WTC11 (cell line): ENCODE data around the gene HELZ. TPM values are rescaled to one million over a fixed set of nuclear protein-coding genes. Genes with fewer than 3 reads are reported as not detected.

ENCODE experiments used
- ATAC-seq: fragments of 200-7000 bp; cut with Tn5 transposase; 2 replicates; pipeline ENCODE4 v1.10.0; 2021; ENCODE audit warnings: mild to moderate bottlenecking, moderate library complexity
- CTCF ChIA-PET: fragments of 300-600 bp; sonication (Branson Sonifier 250); formaldehyde crosslinking; loops from one replicate; lab custom pipeline; 2021; ENCODE audit warnings: antibody characterized with exemption; lab: Charles Lee
- POLR2A ChIA-PET: fragments of 350-600 bp; sonication (Branson Sonifier 250); formaldehyde crosslinking; loops from one replicate; lab custom pipeline; 2021; ENCODE audit warnings: antibody characterized with exemption; lab: Charles Lee
- DNase-seq: peaks from one replicate; pipeline ENCODE4 v3.0.0; 2021; ENCODE audit warnings: low spot score
- H3K27ac Mint-ChIP-seq: 2 replicates; pipeline ENCODE4 v1.8.0; 2021; ENCODE audit warnings: mixed read lengths
- H3K27me3 Mint-ChIP-seq: 2 replicates; pipeline ENCODE4 v1.8.0; 2021; ENCODE audit warnings: low read depth, mild to moderate bottlenecking, moderate library complexity, mixed read lengths
- H3K36me3 Mint-ChIP-seq: 2 replicates; pipeline ENCODE4 v1.8.0; 2021; ENCODE audit warnings: mixed read lengths
- H3K4me1 Mint-ChIP-seq: 2 replicates; pipeline ENCODE4 v1.8.0; 2022; ENCODE audit warnings: mixed read lengths
- H3K4me3 Mint-ChIP-seq: 2 replicates; pipeline ENCODE4 v1.8.0; 2021; ENCODE audit warnings: mild to moderate bottlenecking, moderate library complexity, mixed read lengths
- H3K9me3 Mint-ChIP-seq: 2 replicates; pipeline ENCODE4 v1.8.0; 2021; ENCODE audit warnings: mixed read lengths
- ARID4B ChIP-seq: sonication (generic); formaldehyde crosslinking; IDR thresholded peaks from 2 replicates; pipeline ENCODE4 v1.8.0; 2023; ENCODE audit warnings: missing genetic modification reagents, mild to moderate bottlenecking, borderline replicate concordance
- ATF1 ChIP-seq: sonication (generic); formaldehyde crosslinking; IDR thresholded peaks from 2 replicates; pipeline ENCODE4 v1.8.1; 2023; ENCODE audit warnings: mild to moderate bottlenecking, moderate library complexity, missing genetic modification reagents
- ATF6 ChIP-seq: sonication (generic); formaldehyde crosslinking; IDR thresholded peaks from 2 replicates; pipeline ENCODE4 v1.8.1; 2023; ENCODE audit warnings: mild to moderate bottlenecking, missing genetic modification reagents
- CREB1 ChIP-seq: sonication (generic); formaldehyde crosslinking; IDR thresholded peaks from 2 replicates; pipeline ENCODE4 v1.8.0; 2023; ENCODE audit warnings: mild to moderate bottlenecking, missing genetic modification reagents
- E2F5 ChIP-seq: sonication (generic); formaldehyde crosslinking; IDR thresholded peaks from 2 replicates; pipeline ENCODE4 v1.8.1; 2022; ENCODE audit warnings: mild to moderate bottlenecking, moderate library complexity, missing genetic modification reagents
- ELF4 ChIP-seq: sonication (generic); formaldehyde crosslinking; IDR thresholded peaks from 2 replicates; pipeline ENCODE4 v1.8.1; 2022; ENCODE audit warnings: low read depth, mild to moderate bottlenecking, moderate library complexity, missing genetic modification reagents
- FOXJ3 ChIP-seq: sonication (generic); formaldehyde crosslinking; IDR thresholded peaks from 2 replicates; pipeline ENCODE4 v1.9.0; 2021; ENCODE audit warnings: missing genetic modification reagents, mild to moderate bottlenecking, borderline replicate concordance
- FOXK1 ChIP-seq: sonication (generic); formaldehyde crosslinking; IDR thresholded peaks from 2 replicates; pipeline ENCODE4 v1.8.0; 2022; ENCODE audit warnings: mild to moderate bottlenecking, moderate library complexity, missing genetic modification reagents
- FOXP4 ChIP-seq: sonication (generic); formaldehyde crosslinking; IDR thresholded peaks from 2 replicates; pipeline ENCODE4 v1.8.0; 2022; ENCODE audit warnings: mild to moderate bottlenecking, missing genetic modification reagents
- OVOL2 ChIP-seq: fragments of 250-450 bp; sonication (Bioruptor Pico); IDR thresholded peaks from 2 replicates; pipeline ENCODE4 v1.9.0; 2021; ENCODE audit warnings: mild to moderate bottlenecking, borderline replicate concordance
- RELA ChIP-seq: sonication (generic); formaldehyde crosslinking; IDR thresholded peaks from 2 replicates; pipeline ENCODE4 v1.8.1; 2022; ENCODE audit warnings: missing genetic modification reagents, mild to moderate bottlenecking, borderline replicate concordance
- TEAD1 ChIP-seq: sonication (generic); formaldehyde crosslinking; IDR thresholded peaks from 2 replicates; pipeline ENCODE4 v1.8.0; 2022; ENCODE audit warnings: mild to moderate bottlenecking, missing genetic modification reagents
- USF1 ChIP-seq: sonication (generic); formaldehyde crosslinking; IDR thresholded peaks from 2 replicates; pipeline ENCODE4 v1.8.0; 2022; ENCODE audit warnings: mild to moderate bottlenecking, missing genetic modification reagents
- ZNF138 ChIP-seq: sonication (generic); formaldehyde crosslinking; conservative IDR thresholded peaks from 2 replicates; pipeline ENCODE4 v1.8.1; 2022; ENCODE audit warnings: mild to moderate bottlenecking, moderate library complexity, missing genetic modification reagents
- ZNF219 ChIP-seq: sonication (generic); formaldehyde crosslinking; IDR thresholded peaks from 2 replicates; pipeline ENCODE4 v1.8.0; 2023; ENCODE audit warnings: missing genetic modification reagents, mild to moderate bottlenecking, borderline replicate concordance
- total RNA-seq: library from RNA; stranded (reverse); gene quantifications from 3 replicates; pipeline ENCODE4 v1.2.3, GENCODE V29; 2021
- TF ChIP-seq, protein P1 (sequence below): sonication (generic); formaldehyde crosslinking; IDR thresholded peaks from 2 replicates; pipeline ENCODE4 v1.8.0; 2023; ENCODE audit warnings: missing genetic modification reagents

HELZ gene
- total RNA-seq, 1 experiment from 2014 or later: 49.1 TPM

GRCh38 chr17:67168496-67168895, 76.5 kb downstream of the HELZ start:
- POLR2A ChIA-PET: no interaction called here
- peaks cover 17% of the 10 kb centered on the region for H3K36me3 Mint-ChIP-seq
- CTCF ChIA-PET: no interaction called here
- H3K9me3 Mint-ChIP-seq: no peaks in the 10 kb centered on the region
- H3K27ac Mint-ChIP-seq: no peak overlapping the region
- TF ChIP-seq E2F5 (CRISPR knock-in tag) (no peak), FOXK1 (no peak), TEAD1 (CRISPR knock-in tag) (no peak), RELA (no peak), OVOL2 (CRISPR knock-in tag) (no peak), ELF4 (no peak), ZNF138 (no peak), ATF1 (no peak)
- TF ChIP-seq, protein P1, sequence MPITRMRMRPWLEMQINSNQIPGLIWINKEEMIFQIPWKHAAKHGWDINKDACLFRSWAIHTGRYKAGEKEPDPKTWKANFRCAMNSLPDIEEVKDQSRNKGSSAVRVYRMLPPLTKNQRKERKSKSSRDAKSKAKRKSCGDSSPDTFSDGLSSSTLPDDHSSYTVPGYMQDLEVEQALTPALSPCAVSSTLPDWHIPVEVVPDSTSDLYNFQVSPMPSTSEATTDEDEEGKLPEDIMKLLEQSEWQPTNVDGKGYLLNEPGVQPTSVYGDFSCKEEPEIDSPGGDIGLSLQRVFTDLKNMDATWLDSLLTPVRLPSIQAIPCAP (CRISPR knock-in tag): no peak
- ATAC-seq (no peak), DNase-seq (no peak)
- H3K4me3 Mint-ChIP-seq: no peak overlapping the region
- no peaks in the 10 kb centered on the region for H3K27me3 Mint-ChIP-seq
- no peaks in the 10 kb centered on the region for H3K4me1 Mint-ChIP-seq

- Mint-ChIP-seq H3K4me1 (no peaks in the 10 kb centered on the region), H3K9me3 (no peaks in the 10 kb centered on the region), H3K27ac (no peak overlapping the region), H3K27me3 (no peaks in the 10 kb centered on the region), H3K4me3 (no peak overlapping the region), H3K36me3 (peaks cover 22% of the 10 kb centered on the region)
- TF ChIP-seq CREB1 (no peak), ATF6 (no peak), FOXJ3 (CRISPR knock-in tag) (no peak), ARID4B (CRISPR knock-in tag) (no peak), E2F5 (CRISPR knock-in tag) (no peak), USF1 (CRISPR knock-in tag) (no peak), ZNF219 (CRISPR knock-in tag) (no peak), FOXP4 (CRISPR knock-in tag) (no peak)
- ChIA-PET POLR2A (no interaction called here), CTCF (interaction anchor here (1.0 kb wide), 1 partner anchor 35 kb away, joined by 6 read pairs; no protein-coding TSS in a partner anchor)
- ATAC-seq (no peak), DNase-seq (no peak)
These were observed 79.8 kb downstream of the HELZ start for GRCh38 chr17:67165201-67165600.
